Left ventricle myocardium inferior (tissue), 1 donor: ENCODE data around the gene APMAP. TPM values are rescaled to one million over a fixed set of nuclear protein-coding genes. Genes with fewer than 3 reads are reported as not detected.

Experiments
- DNase-seq: peaks from one replicate; pipeline ENCODE4 v3.0.0-alpha.2; 2020
- H3K27ac ChIP-seq: fragments of 200-600 bp; replicated peaks from 2 replicates; pipeline ENCODE4 v1.8.0; 2021
- H3K27me3 ChIP-seq: fragments of 200-600 bp; 2 replicates; pipeline ENCODE4 v1.8.0; 2021; ENCODE audit warnings: low read depth
- H3K36me3 ChIP-seq: fragments of 200-600 bp; 2 replicates; pipeline ENCODE4 v1.8.0; 2021
- H3K4me1 ChIP-seq: fragments of 200-600 bp; 2 replicates; pipeline ENCODE4 v1.8.0; 2021
- H3K4me3 ChIP-seq: fragments of 200-600 bp; 2 replicates; pipeline ENCODE4 v1.8.0; 2021; ENCODE audit warnings: mild to moderate bottlenecking, moderate library complexity
- H3K9me3 ChIP-seq: fragments of 200-600 bp; replicated peaks from 2 replicates; pipeline ENCODE4 v1.8.0; 2021
- CTCF ChIP-seq: fragments of 200-600 bp; IDR thresholded peaks from 2 replicates; pipeline ENCODE4 v1.8.0; 2021; ENCODE audit warnings: antibody characterized with exemption, mild to moderate bottlenecking, borderline replicate concordance
- intact Hi-C: fragments of 100-400 bp; cut with micrococcal nuclease; formaldehyde crosslinking; loops from one replicate; pipeline ENCODE4 v1.11.0; 2022
- total RNA-seq: library from RNA; stranded (reverse); fragmentation: NEBNext Ultra II Directional; extraction: Animal tissue kit (Norgen Biotek cat#: 25700); gene quantifications from one replicate; pipeline ENCODE4 v1.2.1, GENCODE V29; 2021
- donor health status: DM: no; HTN: yes; CAD: no; lungs with severe emphysema.

The APMAP gene
- total RNA-seq, 1 donor from 2014 or later: 23.8 TPM

DNA sequence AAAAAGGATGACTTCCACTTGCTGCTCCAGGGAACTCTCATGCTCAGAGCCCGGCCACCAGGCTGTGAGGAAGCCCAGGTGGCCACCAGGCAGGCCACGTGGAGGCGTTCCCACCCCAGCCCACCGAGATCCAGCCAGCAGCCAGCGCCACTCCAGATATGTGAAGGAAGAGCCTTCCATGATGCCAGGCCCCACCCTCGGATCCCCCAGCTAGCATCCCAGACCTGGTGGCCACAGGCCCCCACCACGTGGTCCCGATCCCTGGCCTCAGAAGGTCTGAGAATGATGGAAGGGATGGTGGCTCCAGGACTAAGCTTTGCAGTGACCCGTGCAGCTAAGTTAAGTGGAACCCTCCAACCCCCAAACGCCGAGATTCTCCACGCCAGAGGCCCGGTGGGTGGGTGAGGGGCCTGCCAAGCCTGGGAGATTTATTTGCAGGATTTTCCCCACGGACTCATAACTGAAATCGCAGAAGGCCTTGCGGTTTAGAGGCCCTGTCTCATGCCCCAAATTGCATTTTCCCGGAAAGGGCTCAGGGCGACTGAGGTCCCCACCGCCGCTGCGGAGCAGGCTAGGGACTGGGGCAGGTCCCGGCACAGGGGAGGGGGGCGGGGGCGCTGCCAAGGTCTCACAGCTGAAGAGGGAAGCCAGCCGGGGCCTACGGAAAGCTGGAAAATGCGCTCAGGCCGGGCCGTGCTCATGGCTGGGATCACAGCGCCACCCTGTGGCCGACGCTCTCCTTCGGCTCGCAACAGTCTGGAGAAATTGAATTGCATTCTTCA is 74.6 kb downstream of the APMAP start:
- DNase-seq: peak; percentile 56

GRCh38 chr20:24917056-24917455 is 75.5 kb downstream of the APMAP start:
- H3K4me3 ChIP-seq: no peak overlapping the region
- H3K36me3 ChIP-seq: no peaks in the 10 kb centered on the region
- intact Hi-C loops: no loop called here
- H3K9me3 ChIP-seq: no peaks in the 10 kb centered on the region
- TF ChIP-seq CTCF: no peak
- H3K27me3 ChIP-seq: peaks cover 14% of the 10 kb centered on the region
- no peak overlapping the region for H3K27ac ChIP-seq
- no peaks in the 10 kb centered on the region for H3K4me1 ChIP-seq
- DNase-seq: no peak

More for the DNA sequence above, 74.6 kb downstream of the APMAP start:
- H3K27me3 ChIP-seq: peaks cover 9% of the 10 kb centered on the region
- H3K36me3 ChIP-seq: no peaks in the 10 kb centered on the region
- intact Hi-C loops: no loop called here
- H3K4me3 ChIP-seq: no peak overlapping the region
- no peaks in the 10 kb centered on the region for H3K4me1 ChIP-seq
- peak; percentile 85 for TF ChIP-seq CTCF
- H3K9me3 ChIP-seq: no peaks in the 10 kb centered on the region
- H3K27ac ChIP-seq: no peak overlapping the region

DNA sequence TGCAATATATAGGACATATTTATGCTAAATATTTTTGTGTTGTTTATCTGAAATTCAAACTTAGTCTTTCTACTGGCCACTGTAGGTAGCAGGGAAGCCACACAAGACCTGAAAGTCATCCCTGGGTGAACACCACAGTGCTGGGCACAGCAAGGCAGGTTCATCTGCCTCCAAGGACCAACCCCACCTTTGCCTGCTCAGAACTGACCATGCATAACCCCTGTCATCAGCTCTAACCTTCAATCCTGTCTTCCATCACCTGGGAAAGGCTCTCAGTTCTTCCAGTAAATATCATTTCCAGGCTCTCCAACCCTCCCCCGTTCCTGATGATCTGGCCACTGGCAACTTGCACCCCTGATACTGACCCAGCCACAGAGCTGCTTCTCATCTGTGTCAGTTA is 76.1 kb downstream of the APMAP start:
- intact Hi-C loops: no loop called here
- H3K27me3 ChIP-seq: peaks cover 14% of the 10 kb centered on the region

GRCh38 chr20:24915892-24916291 is 76.7 kb downstream of the APMAP start:
- intact Hi-C loops: no loop called here
- H3K4me1 ChIP-seq: no peaks in the 10 kb centered on the region
- H3K4me3 ChIP-seq: no peak overlapping the region
- H3K9me3 ChIP-seq: no peaks in the 10 kb centered on the region
- H3K27ac ChIP-seq: no peak overlapping the region
- no peak for DNase-seq
- no peak for TF ChIP-seq CTCF
- H3K36me3 ChIP-seq: no peaks in the 10 kb centered on the region
- H3K27me3 ChIP-seq: peaks cover 14% of the 10 kb centered on the region

More for the DNA sequence above, 76.1 kb downstream of the APMAP start:
- H3K27ac ChIP-seq: no peak overlapping the region
- no peak overlapping the region for H3K4me3 ChIP-seq
- no peaks in the 10 kb centered on the region for H3K36me3 ChIP-seq
- no peak for DNase-seq
- H3K4me1 ChIP-seq: no peaks in the 10 kb centered on the region
- TF ChIP-seq CTCF: no peak
- no peaks in the 10 kb centered on the region for H3K9me3 ChIP-seq

- Histone ChIP-seq H3K4me1 (no peaks in the 10 kb centered on the region), H3K27ac (no peak overlapping the region), H3K36me3 (no peaks in the 10 kb centered on the region), H3K4me3 (no peak overlapping the region), H3K27me3 (peaks cover 16% of the 10 kb centered on the region), H3K9me3 (no peaks in the 10 kb centered on the region)
- intact Hi-C loops: no loop called here
- TF ChIP-seq CTCF: no peak
- DNase-seq: no peak
Measured at GRCh38 chr20:24915440-24915839, 77.1 kb downstream of the APMAP start.
